ENCODE measurements around the gene MRPL48.

DNA sequence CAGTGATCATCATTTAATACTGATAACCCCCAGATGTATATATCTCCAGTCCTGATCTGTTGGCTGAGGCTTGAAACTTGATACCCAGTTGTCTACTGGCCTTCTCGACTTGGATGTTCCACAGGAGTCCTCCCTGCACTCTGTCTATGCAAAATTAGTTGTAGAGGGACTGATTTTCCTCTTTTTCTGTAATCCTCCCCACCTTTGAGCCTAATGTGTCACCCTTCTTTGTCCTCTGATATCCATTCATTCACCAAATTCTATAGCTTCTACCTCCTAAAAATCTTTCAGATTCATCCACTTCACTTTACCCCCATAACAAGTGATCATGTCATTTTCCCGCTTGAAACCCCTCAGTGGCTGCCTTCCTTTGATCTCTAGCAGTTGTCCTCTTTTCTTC is 72.5 kb downstream of the MRPL48 start:
- TF ChIP-seq, protein P1, sequence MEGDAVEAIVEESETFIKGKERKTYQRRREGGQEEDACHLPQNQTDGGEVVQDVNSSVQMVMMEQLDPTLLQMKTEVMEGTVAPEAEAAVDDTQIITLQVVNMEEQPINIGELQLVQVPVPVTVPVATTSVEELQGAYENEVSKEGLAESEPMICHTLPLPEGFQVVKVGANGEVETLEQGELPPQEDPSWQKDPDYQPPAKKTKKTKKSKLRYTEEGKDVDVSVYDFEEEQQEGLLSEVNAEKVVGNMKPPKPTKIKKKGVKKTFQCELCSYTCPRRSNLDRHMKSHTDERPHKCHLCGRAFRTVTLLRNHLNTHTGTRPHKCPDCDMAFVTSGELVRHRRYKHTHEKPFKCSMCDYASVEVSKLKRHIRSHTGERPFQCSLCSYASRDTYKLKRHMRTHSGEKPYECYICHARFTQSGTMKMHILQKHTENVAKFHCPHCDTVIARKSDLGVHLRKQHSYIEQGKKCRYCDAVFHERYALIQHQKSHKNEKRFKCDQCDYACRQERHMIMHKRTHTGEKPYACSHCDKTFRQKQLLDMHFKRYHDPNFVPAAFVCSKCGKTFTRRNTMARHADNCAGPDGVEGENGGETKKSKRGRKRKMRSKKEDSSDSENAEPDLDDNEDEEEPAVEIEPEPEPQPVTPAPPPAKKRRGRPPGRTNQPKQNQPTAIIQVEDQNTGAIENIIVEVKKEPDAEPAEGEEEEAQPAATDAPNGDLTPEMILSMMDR (IDR thresholded peaks at IDR 0.05): no peak
- TF ChIP-seq POLR2A (IDR thresholded peaks at IDR 0.05): no peak

Data from lower leg skin (tissue), 3 donors.